ENCODE data around the gene USH2A.

- TF ChIP-seq EZH2 (IDR thresholded peaks at IDR 0.05) (no peak), CTCF (IDR thresholded peaks at IDR 0.05) (no peak), EZH2phosphoT487 (IDR thresholded peaks at IDR 0.05) (no peak)
These were observed 43.0 kb upstream of the USH2A start for GRCh38 chr1:216466162-216466801.
